HepG2 (cell line): Measurements from ENCODE around the gene SMIM44. TPM values are rescaled to one million over a fixed set of nuclear protein-coding genes. Genes with fewer than 3 reads are reported as not detected.

ENCODE experiments used
- ETV6 ChIP-seq: sonication (generic); formaldehyde crosslinking; conservative IDR thresholded peaks from 2 replicates; pipeline ENCODE4 v1.4.0; 2020; ENCODE audit warnings: missing genetic modification reagents
- HNF4G ChIP-seq, 2 experiments: sonication (generic) in 1 of 2; formaldehyde crosslinking in 1 of 2; IDR thresholded peaks; 2 replicates each; pipeline versions ENCODE4 v1.4.0 to v1.6.1; 2011 to 2020; ENCODE audit warnings: borderline replicate concordance in 2 of 2, low read depth in 2 of 2, mild to moderate bottlenecking in 2 of 2, low read length in 1 of 2, missing genetic modification reagents in 1 of 2, moderate library complexity in 1 of 2
- IRF2 ChIP-seq: IDR thresholded peaks from 2 replicates; pipeline ENCODE4 v1.6.1; 2018; ENCODE audit warnings: missing genetic modification reagents, missing compliant biosample characterization
- NR2F6 ChIP-seq, 2 experiments: IDR thresholded peaks; 2 replicates each; pipeline ENCODE4 v1.6.1; 2016; ENCODE audit warnings: antibody characterized with exemption in 1 of 2, mild to moderate bottlenecking in 1 of 2
- PTBP1 ChIP-seq: fragments of 200-400 bp; formaldehyde crosslinking; IDR thresholded peaks from 2 replicates; pipeline ENCODE4 v1.6.1; 2018; ENCODE audit warnings: low read length, low read depth; ENCODE audit not compliant: poor library complexity, severe bottlenecking
- SAP130 ChIP-seq: IDR thresholded peaks from 2 replicates; pipeline ENCODE4 v1.6.1; 2016; ENCODE audit warnings: low read depth
- ZBTB3 ChIP-seq: sonication (generic); formaldehyde crosslinking; IDR thresholded peaks from 2 replicates; pipeline ENCODE4 v1.4.0; 2020; ENCODE audit warnings: low read depth, mild to moderate bottlenecking, moderate library complexity, missing genetic modification reagents, borderline replicate concordance
- ZNF24 ChIP-seq: fragments of 450-650 bp; IDR thresholded peaks from 2 replicates; pipeline ENCODE4 v1.6.1; 2017; ENCODE audit warnings: antibody characterized with exemption, mild to moderate bottlenecking
- ZNF253 ChIP-seq: sonication (generic); formaldehyde crosslinking; IDR thresholded peaks from 2 replicates; pipeline ENCODE4 v1.8.0; 2022; ENCODE audit warnings: mild to moderate bottlenecking, missing genetic modification reagents, borderline replicate concordance
- ZNF274 ChIP-seq: sonication (generic); formaldehyde crosslinking; IDR thresholded peaks from 2 replicates; pipeline ENCODE4 v1.5.1; 2020; ENCODE audit warnings: mild to moderate bottlenecking, missing genetic modification reagents
- ZNF282 ChIP-seq: fragments of 450-650 bp; IDR thresholded peaks from 2 replicates; pipeline ENCODE4 v1.6.1; 2018; ENCODE audit not compliant: partially characterized antibody
- ZNF496 ChIP-seq: sonication (generic); formaldehyde crosslinking; IDR thresholded peaks from 2 replicates; pipeline ENCODE4 v1.8.1; 2023; ENCODE audit warnings: mild to moderate bottlenecking, moderate library complexity, missing genetic modification reagents; ENCODE audit not compliant: insufficient replicate concordance
- ZNF883 ChIP-seq: sonication (generic); formaldehyde crosslinking; IDR thresholded peaks from 2 replicates; pipeline ENCODE4 v1.5.1; 2020; ENCODE audit warnings: mild to moderate bottlenecking, missing genetic modification reagents; ENCODE audit errors: not compliant biosample characterization
- ZSCAN20 ChIP-seq: sonication (generic); formaldehyde crosslinking; IDR thresholded peaks from 2 replicates; pipeline ENCODE4 v1.4.0; 2020; ENCODE audit warnings: missing genetic modification reagents, mild to moderate bottlenecking, borderline replicate concordance
- polyA plus RNA-seq, 8 experiments: library from polyadenylated mRNA; depleted of rRNA in 3 of 8; stranded (reverse) in 7 of 8; unstranded in 1 of 8; fragments of >200 nt; fragmentation: Illumina TruSeq in 4 of 8; extraction: Trizol in 4 of 8; gene quantifications; 2 replicates each; pipeline versions ENCODE4 v1.2.1 to v1.2.3, GENCODE V29; 2011 to 2016; ENCODE audit warnings: low read depth in 4 of 8, missing spikeins in 1 of 8, mixed read lengths in 1 of 8; ENCODE audit not compliant: insufficient read depth in 1 of 8
- total RNA-seq, 5 experiments: library from RNA; depleted of rRNA; stranded (reverse); fragments of >200 nt; fragmentation: Illumina TruSeq; extraction: Trizol; gene quantifications; 2 replicates each; pipeline ENCODE4 v1.2.3, GENCODE V29; 2016; ENCODE audit warnings: low read depth in 1 of 5
- TF ChIP-seq, protein P1 (sequence below): sonication (generic); formaldehyde crosslinking; IDR thresholded peaks from 2 replicates; pipeline ENCODE4 v1.4.0; 2020; ENCODE audit warnings: missing genetic modification reagents, borderline replicate concordance
- TF ChIP-seq, protein P2 (sequence below): sonication (generic); formaldehyde crosslinking; IDR thresholded peaks from 2 replicates; pipeline ENCODE4 v1.8.1; 2022; ENCODE audit warnings: low read depth, mild to moderate bottlenecking, missing genetic modification reagents
- TF ChIP-seq, protein P3 (sequence below): sonication (generic); formaldehyde crosslinking; IDR thresholded peaks from 2 replicates; pipeline ENCODE4 v1.8.1; 2023; ENCODE audit warnings: mild to moderate bottlenecking, missing genetic modification reagents
- TF ChIP-seq, protein P4 (sequence below): sonication (generic); formaldehyde crosslinking; IDR thresholded peaks from 2 replicates; pipeline ENCODE4 v1.5.1; 2020; ENCODE audit warnings: missing genetic modification reagents, mild to moderate bottlenecking, borderline replicate concordance

The SMIM44 gene
- total and polyA plus RNA-seq, 2 of the 13 experiments (the other 11 are each of a cell fraction or from before 2014, with no cell fraction given) = not detected

DNA sequence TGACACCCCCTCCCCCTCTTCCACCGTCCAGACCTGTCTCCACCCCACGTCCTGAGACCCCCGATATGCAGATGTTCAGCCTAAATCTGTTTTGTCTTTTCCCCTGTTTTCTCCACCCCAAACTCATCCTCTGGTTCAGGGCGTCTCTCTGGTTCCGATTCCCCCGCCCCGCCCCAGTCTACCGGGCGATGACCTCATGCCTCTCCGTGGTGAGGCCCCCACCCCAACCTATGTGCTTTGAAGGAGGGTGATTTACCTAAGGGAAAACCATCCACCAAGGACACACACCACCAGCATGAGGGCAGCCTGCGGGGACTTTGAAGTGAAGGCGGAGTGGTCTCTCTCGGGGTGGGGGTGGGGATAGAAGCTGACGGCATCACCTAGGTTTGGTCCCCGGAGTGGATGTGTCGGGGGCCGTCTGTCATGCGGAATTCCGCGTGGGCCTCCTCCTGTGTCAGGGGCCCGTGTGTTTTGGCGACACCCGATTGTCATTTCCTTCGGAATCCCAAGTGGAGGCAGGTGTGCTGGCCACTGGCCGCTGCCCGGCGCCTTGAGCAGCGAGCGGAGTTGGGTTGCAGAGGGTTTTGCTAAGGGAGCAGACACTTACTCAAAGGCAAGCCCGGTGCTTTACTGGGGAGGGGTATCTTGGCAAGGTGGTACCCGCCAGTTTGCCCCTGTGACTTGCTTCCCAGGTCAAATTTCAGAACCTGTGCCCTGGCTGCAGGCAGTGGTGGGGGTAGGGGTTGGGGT lies 24.3 kb upstream of the SMIM44 start (continued):
- TF ChIP-seq, protein P1, sequence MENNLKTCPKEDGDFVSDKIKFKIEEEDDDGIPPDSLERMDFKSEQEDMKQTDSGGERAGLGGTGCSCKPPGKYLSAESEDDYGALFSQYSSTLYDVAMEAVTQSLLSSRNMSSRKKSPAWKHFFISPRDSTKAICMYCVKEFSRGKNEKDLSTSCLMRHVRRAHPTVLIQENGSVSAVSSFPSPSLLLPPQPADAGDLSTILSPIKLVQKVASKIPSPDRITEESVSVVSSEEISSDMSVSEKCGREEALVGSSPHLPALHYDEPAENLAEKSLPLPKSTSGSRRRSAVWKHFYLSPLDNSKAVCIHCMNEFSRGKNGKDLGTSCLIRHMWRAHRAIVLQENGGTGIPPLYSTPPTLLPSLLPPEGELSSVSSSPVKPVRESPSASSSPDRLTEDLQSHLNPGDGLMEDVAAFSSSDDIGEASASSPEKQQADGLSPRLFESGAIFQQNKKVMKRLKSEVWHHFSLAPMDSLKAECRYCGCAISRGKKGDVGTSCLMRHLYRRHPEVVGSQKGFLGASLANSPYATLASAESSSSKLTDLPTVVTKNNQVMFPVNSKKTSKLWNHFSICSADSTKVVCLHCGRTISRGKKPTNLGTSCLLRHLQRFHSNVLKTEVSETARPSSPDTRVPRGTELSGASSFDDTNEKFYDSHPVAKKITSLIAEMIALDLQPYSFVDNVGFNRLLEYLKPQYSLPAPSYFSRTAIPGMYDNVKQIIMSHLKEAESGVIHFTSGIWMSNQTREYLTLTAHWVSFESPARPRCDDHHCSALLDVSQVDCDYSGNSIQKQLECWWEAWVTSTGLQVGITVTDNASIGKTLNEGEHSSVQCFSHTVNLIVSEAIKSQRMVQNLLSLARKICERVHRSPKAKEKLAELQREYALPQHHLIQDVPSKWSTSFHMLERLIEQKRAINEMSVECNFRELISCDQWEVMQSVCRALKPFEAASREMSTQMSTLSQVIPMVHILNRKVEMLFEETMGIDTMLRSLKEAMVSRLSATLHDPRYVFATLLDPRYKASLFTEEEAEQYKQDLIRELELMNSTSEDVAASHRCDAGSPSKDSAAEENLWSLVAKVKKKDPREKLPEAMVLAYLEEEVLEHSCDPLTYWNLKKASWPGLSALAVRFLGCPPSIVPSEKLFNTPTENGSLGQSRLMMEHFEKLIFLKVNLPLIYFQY (CRISPR knock-in tag) = no peak; the same call in 1 of the 2 replicates
- TF ChIP-seq, protein P2, sequence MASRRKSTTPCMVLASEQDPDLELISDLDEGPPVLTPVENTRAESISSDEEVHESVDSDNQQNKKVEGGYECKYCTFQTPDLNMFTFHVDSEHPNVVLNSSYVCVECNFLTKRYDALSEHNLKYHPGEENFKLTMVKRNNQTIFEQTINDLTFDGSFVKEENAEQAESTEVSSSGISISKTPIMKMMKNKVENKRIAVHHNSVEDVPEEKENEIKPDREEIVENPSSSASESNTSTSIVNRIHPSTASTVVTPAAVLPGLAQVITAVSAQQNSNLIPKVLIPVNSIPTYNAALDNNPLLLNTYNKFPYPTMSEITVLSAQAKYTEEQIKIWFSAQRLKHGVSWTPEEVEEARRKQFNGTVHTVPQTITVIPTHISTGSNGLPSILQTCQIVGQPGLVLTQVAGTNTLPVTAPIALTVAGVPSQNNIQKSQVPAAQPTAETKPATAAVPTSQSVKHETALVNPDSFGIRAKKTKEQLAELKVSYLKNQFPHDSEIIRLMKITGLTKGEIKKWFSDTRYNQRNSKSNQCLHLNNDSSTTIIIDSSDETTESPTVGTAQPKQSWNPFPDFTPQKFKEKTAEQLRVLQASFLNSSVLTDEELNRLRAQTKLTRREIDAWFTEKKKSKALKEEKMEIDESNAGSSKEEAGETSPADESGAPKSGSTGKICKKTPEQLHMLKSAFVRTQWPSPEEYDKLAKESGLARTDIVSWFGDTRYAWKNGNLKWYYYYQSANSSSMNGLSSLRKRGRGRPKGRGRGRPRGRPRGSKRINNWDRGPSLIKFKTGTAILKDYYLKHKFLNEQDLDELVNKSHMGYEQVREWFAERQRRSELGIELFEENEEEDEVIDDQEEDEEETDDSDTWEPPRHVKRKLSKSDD (CRISPR knock-in tag) = no peak
- TF ChIP-seq ZSCAN20 (CRISPR knock-in tag) (no peak), ZBTB3 (CRISPR knock-in tag) (no peak), IRF2 (CRISPR knock-in tag) (no peak), NR2F6 (IDR thresholded peaks at IDR 0.05) (no peak), NR2F6 (CRISPR knock-in tag; IDR thresholded peaks at IDR 0.05) (no peak), SAP130 (peak; percentile 70), ZNF496 (CRISPR knock-in tag) (no peak), ZNF883 (CRISPR knock-in tag) (peak; percentile 34), ZNF24 (no peak), ZNF253 (CRISPR knock-in tag) (no peak), HNF4G (IDR thresholded peaks at IDR 0.05; ENCODE audit: borderline replicate concordance, low read depth, low read length) (no peak), HNF4G (CRISPR knock-in tag; IDR thresholded peaks at IDR 0.05; ENCODE audit: borderline replicate concordance, low read depth) (no peak), ETV6 (CRISPR knock-in tag) (no peak), ZNF282 (no peak), ZNF274 (CRISPR knock-in tag) (peak; percentile 77; the same call in 1 of the 2 replicates), PTBP1 (no peak)
- TF ChIP-seq, protein P3, sequence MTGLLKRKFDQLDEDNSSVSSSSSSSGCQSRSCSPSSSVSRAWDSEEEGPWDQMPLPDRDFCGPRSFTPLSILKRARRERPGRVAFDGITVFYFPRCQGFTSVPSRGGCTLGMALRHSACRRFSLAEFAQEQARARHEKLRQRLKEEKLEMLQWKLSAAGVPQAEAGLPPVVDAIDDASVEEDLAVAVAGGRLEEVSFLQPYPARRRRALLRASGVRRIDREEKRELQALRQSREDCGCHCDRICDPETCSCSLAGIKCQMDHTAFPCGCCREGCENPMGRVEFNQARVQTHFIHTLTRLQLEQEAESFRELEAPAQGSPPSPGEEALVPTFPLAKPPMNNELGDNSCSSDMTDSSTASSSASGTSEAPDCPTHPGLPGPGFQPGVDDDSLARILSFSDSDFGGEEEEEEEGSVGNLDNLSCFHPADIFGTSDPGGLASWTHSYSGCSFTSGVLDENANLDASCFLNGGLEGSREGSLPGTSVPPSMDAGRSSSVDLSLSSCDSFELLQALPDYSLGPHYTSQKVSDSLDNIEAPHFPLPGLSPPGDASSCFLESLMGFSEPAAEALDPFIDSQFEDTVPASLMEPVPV (CRISPR knock-in tag) = no peak
- TF ChIP-seq, protein P4, sequence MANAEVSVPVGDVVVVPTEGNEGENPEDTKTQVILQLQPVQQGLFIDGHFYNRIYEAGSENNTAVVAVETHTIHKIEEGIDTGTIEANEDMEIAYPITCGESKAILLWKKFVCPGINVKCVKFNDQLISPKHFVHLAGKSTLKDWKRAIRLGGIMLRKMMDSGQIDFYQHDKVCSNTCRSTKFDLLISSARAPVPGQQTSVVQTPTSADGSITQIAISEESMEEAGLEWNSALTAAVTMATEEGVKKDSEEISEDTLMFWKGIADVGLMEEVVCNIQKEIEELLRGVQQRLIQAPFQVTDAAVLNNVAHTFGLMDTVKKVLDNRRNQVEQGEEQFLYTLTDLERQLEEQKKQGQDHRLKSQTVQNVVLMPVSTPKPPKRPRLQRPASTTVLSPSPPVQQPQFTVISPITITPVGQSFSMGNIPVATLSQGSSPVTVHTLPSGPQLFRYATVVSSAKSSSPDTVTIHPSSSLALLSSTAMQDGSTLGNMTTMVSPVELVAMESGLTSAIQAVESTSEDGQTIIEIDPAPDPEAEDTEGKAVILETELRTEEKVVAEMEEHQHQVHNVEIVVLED (CRISPR knock-in tag) = 0 out of 2 replicates have a peak, but pooled peaks have one; percentile 30
